T-helper 2 cell treated with Interferon-gamma antibody and Interleukin-4, amounts not matched to agents 100 ng/mL and 5 ng/mL, for 36 hours (primary cell): Measurements from ENCODE around the gene SLIT1. TPM values are rescaled to one million over a fixed set of nuclear protein-coding genes. Genes with fewer than 3 reads are reported as not detected.

Experiments
- intact Hi-C: fragments of 100-400 bp; cut with micrococcal nuclease; formaldehyde crosslinking; loops from one replicate; pipeline ENCODE4 v1.15.1; 2023
- total RNA-seq: library from RNA; stranded (reverse); gene quantifications from 2 replicates; pipeline ENCODE4 v1.2.3, GENCODE V29; 2022

SLIT1 gene
- total RNA-seq, 1 donor from 2014 or later = 0.59 TPM

DNA sequence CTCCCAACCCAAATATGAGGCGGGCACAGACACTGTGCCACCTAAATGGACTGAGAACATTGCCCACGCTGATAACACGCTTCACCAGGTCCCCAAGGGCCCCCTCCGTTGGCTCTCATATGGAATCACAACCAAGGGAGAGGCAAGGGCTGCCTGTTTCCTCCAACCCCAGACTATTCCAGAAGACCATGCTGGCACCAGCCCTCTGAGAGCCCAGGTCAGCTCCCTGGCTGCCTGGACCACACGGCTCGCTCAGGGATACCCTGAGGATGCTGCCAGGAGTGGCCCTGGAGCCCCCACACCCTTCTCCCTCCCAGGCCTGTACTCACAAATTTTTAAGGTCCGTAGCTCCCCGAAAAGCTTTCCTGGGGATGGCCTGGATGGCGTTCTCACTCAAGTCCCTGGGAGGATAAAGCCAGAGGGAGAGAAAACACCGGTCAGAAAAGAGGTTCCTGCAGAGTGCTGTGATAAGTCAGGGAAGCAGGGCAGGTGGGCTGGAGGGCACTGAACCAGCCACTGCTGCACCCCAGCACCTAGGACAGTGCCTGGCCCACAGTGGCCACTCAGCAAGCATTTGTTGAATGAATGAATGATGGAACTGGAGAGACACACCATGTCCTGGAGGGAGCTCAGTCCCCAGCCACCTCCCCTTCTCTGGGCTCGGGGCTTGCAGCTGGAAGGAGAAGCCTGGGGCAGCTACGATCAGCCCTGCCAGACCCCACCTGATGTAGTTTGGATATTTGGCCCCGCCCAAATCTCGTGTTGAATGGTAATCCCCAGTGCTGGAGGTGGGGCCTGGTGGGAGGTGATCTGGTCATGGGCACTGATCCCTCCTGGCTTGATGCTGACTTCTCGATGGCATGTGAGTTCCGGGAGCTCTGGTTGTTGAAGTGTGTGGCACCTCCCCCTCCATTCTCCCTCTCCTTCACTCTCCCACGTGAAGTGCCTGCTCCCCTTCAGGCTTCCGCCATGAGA is 119.8 kb downstream of the SLIT1 start:
- intact Hi-C loops = no loop called here

DNA sequence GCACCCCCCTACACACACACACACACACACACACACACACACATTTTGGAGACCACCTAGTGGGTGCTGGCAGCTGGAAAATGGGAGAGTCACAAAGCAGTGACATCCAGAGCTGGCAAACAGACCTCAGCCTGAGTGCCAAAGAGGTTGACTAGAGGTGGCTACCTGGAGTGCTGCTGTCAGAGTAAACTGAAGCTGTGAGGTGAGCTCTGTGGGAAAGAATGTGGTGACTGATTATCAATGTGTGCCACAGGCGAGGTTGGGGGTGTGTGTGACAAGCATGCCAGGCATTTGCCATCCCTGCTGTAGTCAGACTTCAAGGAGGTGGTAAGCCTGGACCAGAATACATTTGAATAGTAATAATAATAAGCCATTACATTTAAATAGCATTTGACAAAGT is 120.6 kb downstream of the SLIT1 start:
- intact Hi-C loops = no loop called here

- intact Hi-C loops = no loop called here
Observed at GRCh38 chr10:97063983-97064837, 121.5 kb downstream of the SLIT1 start.

DNA sequence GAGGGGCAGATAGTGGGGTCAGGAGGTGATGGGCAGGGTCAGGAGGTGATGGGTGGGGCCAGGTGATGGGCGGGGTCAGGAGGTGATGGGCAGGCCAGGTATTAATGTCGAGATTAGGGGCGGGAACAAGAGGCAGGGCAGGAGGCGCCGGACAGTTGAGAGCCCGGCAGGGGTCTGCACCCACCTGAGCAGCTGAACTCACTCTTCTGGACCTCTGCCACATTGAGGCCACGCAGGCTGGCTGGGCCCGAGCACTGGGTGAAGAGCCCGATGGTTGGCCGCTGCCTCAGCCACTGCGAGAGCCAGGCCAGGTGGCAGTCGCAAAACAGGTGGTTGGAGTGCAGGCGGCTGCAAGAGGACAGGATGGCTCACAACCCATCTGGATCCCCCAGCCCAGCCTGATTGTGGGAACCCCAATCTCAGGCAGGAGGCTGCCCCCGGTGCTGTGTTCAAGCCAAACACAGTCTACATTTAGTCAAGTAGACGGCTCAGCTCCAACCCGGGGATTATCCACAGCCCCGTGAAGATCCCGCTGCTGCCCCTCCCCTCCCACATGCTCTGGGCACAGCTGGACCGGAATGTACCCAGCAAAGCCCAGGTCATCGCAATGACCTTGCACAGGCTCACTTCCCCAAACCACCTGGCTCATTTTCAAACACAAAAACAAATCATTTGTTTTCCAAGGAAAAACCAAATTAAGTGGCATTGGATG is 122.3 kb downstream of the SLIT1 start:
- intact Hi-C loops = no loop called here

DNA sequence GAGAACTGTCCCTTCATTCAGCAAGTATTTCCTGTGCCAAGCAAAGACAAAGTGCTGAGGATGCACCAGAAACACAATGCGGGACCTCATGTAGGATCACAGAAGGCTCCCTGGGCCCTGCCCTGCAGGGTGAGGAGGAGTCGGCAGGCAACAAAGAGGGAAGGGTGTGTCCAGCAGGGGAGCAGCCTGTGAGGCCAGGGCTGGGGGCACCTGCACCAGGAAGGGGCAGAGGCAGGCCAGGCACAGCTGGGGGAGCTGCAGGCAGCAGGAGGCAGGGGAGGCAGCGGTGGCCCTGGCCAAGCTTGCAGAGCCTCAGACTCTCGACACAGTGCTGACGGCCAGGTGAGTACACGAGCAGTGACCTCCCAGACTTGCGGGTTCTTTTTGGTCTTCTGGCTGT is 123.3 kb downstream of the SLIT1 start:
- intact Hi-C loops = no loop called here

DNA sequence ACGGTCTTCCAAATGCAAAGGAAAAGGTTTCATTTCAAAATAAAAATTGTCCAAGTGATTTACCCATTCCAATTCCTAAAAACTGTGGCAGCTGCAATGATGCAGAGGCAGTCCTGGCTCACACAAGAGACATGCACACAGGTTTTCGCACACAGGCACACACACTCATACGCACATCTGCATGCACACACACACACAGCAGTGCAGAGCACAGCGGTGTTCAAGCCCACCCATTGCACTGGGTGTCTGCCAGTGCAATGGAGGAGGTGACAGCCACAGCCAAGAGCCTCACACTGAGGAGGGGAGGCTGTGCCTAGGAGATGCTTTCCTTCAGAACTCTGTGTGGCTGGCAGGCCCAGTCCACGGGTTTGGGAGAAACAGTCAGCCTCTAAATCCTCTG is 123.7 kb downstream of the SLIT1 start:
- intact Hi-C loops = no loop called here

DNA sequence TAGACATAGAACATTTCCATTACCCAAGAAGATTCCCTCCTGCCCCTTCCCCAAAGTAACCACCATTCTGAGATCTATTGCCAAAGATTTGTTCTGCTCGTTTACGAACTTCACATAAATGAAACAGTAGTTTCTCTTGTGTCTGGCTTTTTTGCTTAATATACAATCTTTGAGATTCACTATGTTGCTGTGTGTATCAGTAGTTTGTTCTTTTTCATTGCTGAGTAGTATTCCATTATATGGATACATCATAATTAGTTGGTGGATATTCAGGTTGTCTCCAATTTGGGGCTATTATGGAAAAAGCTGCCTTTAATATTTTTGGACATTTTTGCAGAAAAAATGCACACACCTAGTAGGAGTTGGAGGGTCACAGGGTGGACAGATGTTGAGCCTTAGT is 124.3 kb downstream of the SLIT1 start:
- intact Hi-C loops = no loop called here

- intact Hi-C loops = no loop called here
Observed at GRCh38 chr10:97060441-97061084, 125.2 kb downstream of the SLIT1 start.

DNA sequence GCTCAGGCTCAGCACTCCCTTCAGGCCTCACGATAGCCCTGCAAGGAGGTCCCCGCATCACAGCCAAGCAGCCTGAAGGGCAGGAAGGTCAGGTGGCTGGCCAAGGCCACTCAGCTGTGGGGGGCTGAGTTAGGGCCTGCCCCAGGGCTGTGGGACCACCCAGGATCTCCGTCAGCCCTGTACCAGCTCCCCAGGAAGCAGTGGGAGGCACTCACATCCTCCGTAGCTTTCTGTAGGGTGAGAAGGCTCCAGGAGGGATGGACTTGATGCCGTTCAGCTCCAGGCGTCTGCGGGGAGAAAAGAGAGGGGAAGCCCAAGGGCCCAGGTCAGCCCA is 125.9 kb downstream of the SLIT1 start:
- intact Hi-C loops = no loop called here

- intact Hi-C loops = no loop called here
Observed at GRCh38 chr10:97059006-97059871, 126.5 kb downstream of the SLIT1 start.

DNA sequence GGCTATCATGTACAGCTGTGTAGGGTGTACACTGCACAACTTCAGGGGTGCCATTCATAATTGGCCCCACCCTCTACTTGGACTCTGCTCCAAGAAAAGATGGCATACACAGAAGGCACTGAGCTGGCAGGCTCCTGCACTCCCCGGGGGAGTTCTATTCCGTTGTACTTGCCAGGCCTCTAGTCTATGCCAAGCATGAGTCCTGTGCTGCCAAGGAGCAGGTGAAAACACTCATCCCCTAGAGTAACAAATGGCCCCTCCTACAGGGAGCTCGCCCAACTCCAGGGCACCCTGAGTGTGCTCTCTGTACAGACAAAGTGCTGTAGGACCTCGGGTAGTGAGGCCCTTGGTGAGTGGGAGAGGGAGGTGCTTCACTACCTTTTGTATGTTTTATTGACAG is 127.2 kb downstream of the SLIT1 start:
- intact Hi-C loops = no loop called here

GRCh38 chr10:97057491-97058235 is 128.1 kb downstream of the SLIT1 start:
- intact Hi-C loops = no loop called here

DNA sequence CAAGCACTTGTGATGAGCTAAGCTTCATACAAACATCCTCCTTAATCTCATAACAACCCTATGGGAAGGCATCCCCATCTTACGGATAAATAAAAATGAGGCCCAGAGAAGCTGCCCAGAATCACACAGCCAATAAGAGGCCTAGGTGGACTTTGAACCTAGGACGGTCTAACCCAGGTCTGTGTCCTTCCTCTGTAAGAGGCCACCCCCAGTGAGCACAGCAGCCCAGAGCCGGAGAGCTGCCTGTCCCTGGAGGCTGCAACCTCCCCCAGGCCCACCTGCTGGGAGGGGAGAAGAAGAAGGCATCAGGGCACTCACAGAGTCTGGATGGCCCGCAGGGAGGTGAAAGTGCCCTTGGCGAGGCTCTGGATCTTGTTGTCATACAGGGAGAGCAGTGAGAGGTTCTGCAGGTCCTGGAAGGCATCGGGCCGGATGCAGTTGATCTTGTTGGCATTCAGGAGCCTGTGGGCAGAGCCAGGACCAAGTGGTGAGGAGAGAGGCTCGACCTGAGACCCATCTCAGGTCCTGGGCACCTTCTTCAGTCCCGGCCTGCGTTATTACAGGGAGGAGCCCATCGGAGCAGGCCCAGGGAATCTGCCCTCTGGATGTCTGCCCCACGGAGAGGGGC is 129.6 kb downstream of the SLIT1 start:
- intact Hi-C loops = no loop called here

DNA sequence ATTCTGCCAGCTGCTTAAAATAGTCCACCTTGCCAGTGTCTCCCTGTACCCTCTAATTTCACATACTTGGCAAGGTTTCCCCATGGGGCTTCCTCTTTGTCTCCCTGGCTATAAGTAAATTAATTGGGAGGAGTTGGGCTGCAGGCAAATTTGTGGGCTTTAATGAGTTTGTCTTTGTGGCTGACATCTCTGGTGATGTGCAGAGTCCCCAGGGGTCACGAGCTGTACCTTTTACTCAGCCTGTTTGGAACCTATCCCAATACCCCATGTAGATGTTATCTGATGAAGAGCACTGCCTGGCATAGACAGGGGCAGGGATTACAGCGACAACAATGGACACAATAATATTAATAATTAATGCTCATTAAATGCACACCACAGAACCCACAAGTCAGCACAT is 132.5 kb downstream of the SLIT1 start:
- intact Hi-C loops = no loop called here

GRCh38 chr10:97050956-97051496 is 134.7 kb downstream of the SLIT1 start:
- intact Hi-C loops = no loop called here

DNA sequence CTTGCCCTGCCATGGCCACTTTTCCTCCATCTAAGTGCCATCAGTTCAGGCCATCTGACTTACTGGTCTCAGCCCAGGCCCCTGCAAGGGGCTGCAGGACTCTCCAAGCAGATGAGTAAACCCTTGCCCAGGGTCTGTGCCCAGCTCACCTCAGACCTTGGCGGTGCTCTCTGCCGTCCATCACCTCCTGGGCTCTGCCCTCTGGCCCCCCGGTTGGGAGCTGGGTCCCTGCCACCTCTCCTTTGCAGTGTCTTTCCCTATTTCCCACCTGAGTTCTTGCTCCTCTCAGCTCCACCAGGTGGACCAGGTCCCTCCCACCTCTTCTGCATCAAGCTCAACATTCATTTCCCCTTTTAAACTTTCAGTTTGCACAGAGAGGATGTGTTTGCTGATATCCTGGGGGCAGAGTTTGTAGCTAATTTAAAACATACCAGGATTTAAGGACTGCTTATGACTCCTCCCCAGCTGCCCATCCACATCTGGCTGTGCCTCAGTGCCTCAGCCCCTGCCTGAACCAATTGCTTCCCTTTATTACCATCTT is 135.5 kb downstream of the SLIT1 start:
- intact Hi-C loops = no loop called here

DNA sequence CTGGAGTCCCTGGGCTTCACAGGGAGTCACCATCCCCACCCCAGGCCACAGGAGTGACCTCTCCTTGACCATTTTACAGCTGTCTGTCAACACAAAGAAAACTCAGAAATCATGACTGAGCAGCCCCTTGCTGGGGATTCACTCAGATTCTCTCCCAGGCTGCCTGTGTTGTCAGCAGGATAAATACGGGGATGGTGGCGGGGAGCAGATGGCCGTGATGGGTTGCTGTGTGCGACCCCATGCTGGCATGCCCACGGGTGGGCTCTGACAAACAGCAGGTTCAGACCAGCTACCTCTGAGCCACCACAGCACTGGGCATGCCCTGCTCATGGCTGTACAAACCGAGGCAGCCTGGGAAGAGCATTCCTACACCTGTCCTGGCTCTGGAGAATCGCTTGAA is 136.1 kb downstream of the SLIT1 start:
- intact Hi-C loops = no loop called here

GRCh38 chr10:97048649-97049427 is 136.9 kb downstream of the SLIT1 start:
- intact Hi-C loops = no loop called here
